H1 (cell line): ENCODE data around the gene GGA2. TPM values are rescaled to one million over a fixed set of nuclear protein-coding genes. Genes with fewer than 3 reads are reported as not detected.
"Not testable (repeated sequence)": the region's sequence is repeated elsewhere in the genome, so short reads cannot be mapped to it uniquely, and the experiment has no call there.

Experiments
- CTCF ChIA-PET: fragments of 300-600 bp; sonication (Branson Sonifier 250); formaldehyde crosslinking; loops from one replicate; lab custom pipeline; 2021; ENCODE audit not compliant: partially characterized antibody; lab: Charles Lee
- POLR2A ChIA-PET: fragments of 300-600 bp; sonication (Branson Sonifier 250); formaldehyde crosslinking; loops from one replicate; lab custom pipeline; 2021; ENCODE audit warnings: inconsistent platforms; ENCODE audit not compliant: partially characterized antibody; lab: Charles Lee
- DNase-seq, 2 experiments: peaks; one replicate each; pipeline versions ENCODE4 v3.0.0 to v3.0.0-alpha.2; 2010 to 2022; ENCODE audit warnings: low spot score in 2 of 2, low read depth in 1 of 2, mixed read lengths in 1 of 2
- FAIRE-seq: peaks from 2 replicates; lab custom pipeline; 2011; peaks lifted over from hg19 to GRCh38; lab: Jason Lieb, UNC
- H2AFZ ChIP-seq: 2 replicates; pipeline ENCODE4 v1.8.1; 2012; ENCODE audit warnings: low read length, inconsistent platforms
- H2AK5ac ChIP-seq: 2 replicates; pipeline ENCODE4 v1.6.1; 2013; ENCODE audit warnings: low read depth, low read length
- H2BK120ac ChIP-seq: replicated peaks from 2 replicates; pipeline ENCODE3; 2013; ENCODE audit warnings: low read depth, low read length, inconsistent platforms
- H2BK12ac ChIP-seq: 2 replicates; pipeline ENCODE4 v1.6.1; 2013; ENCODE audit warnings: low read depth, low read length
- H2BK15ac ChIP-seq: 2 replicates; pipeline ENCODE4 v1.6.1; 2013; ENCODE audit warnings: low read length
- H2BK20ac ChIP-seq: 2 replicates; pipeline ENCODE4 v1.6.1; 2013; ENCODE audit warnings: low read length
- H2BK5ac ChIP-seq: 2 replicates; pipeline ENCODE4 v1.6.1; 2013; ENCODE audit warnings: low read depth, low read length
- H3K14ac ChIP-seq: 2 replicates; pipeline ENCODE4 v1.6.1; 2013; ENCODE audit warnings: inconsistent platforms; ENCODE audit not compliant: insufficient read length
- H3K18ac ChIP-seq: 2 replicates; pipeline ENCODE4 v1.6.1; 2013; ENCODE audit warnings: low read length; ENCODE audit errors: extremely low read depth
- H3K23ac ChIP-seq: 2 replicates; pipeline ENCODE4 v1.6.1; 2013; ENCODE audit warnings: inconsistent platforms; ENCODE audit not compliant: insufficient read length
- H3K23me2 ChIP-seq: 2 replicates; pipeline ENCODE4 v1.6.1; 2013; ENCODE audit warnings: low read depth, low read length
- H3K27ac ChIP-seq: 2 replicates; pipeline ENCODE4 v1.6.1; 2011; ENCODE audit warnings: low read depth, low read length, inconsistent platforms
- H3K27me3 ChIP-seq, 4 experiments: replicated peaks in 1 of 4; 1 replicate in 1 of 4; 2 replicates in 3 of 4; pipeline versions ENCODE4 v1.6.1 to v1.8.1; 2011 to 2013; ENCODE audit warnings: low read length in 3 of 4, mild to moderate bottlenecking in 3 of 4, inconsistent platforms in 2 of 4, mixed read lengths in 2 of 4, moderate library complexity in 1 of 4; ENCODE audit not compliant: control insufficient read depth in 3 of 4, insufficient read depth in 3 of 4; ENCODE audit errors: extremely low read depth in 1 of 4
- H3K36me3 ChIP-seq, 4 experiments: 2 replicates each; pipeline versions ENCODE4 v1.6.1 to v1.8.1; 2011 to 2013; ENCODE audit warnings: mild to moderate bottlenecking in 4 of 4, low read length in 3 of 4, moderate library complexity in 2 of 4, control low read depth in 1 of 4, inconsistent platforms in 1 of 4; ENCODE audit not compliant: insufficient read depth in 4 of 4, control insufficient read depth in 2 of 4
- H3K4ac ChIP-seq: replicated peaks from 2 replicates; pipeline ENCODE3; 2013; ENCODE audit warnings: low read length, low read depth, mixed read lengths, inconsistent platforms; ENCODE audit not compliant: insufficient read length
- H3K4me1 ChIP-seq, 4 experiments: replicated peaks in 1 of 4; 1 replicate in 1 of 4; 2 replicates in 3 of 4; pipeline versions ENCODE4 v1.6.1 to v1.8.1; 2011 to 2013; ENCODE audit warnings: low read length in 3 of 4, inconsistent platforms in 2 of 4, mixed read lengths in 1 of 4; ENCODE audit not compliant: insufficient read depth in 4 of 4, control insufficient read depth in 3 of 4
- H3K4me2 ChIP-seq, 2 experiments: 2 replicates each; pipeline versions ENCODE4 v1.6.1 to v1.8.1; 2011 to 2013; ENCODE audit warnings: low read depth in 2 of 2, low read length in 2 of 2, control low read depth in 1 of 2, inconsistent platforms in 1 of 2, mild to moderate bottlenecking in 1 of 2; ENCODE audit not compliant: insufficient read depth in 1 of 2
- H3K4me3 ChIP-seq, 4 experiments: fragments of 200-600, 300-600 bp in 1 of 4; sonication (generic), shearing (Covaris generic), sonication (Bioruptor Twin) in 1 of 4; 2 replicates each; pipeline versions ENCODE4 v1.5.1 to v1.8.1; 2011 to 2016; ENCODE audit warnings: low read length in 4 of 4, low read depth in 3 of 4, control low read depth in 2 of 4, inconsistent platforms in 2 of 4, mild to moderate bottlenecking in 2 of 4, mixed read lengths in 1 of 4, moderate library complexity in 1 of 4; ENCODE audit not compliant: insufficient read depth in 2 of 4; ENCODE audit errors: extremely low read depth in 1 of 4
- H3K56ac ChIP-seq: replicated peaks from 2 replicates; pipeline ENCODE3; 2013; ENCODE audit warnings: low read depth, mild to moderate bottlenecking, mixed read lengths, low read length, inconsistent platforms; ENCODE audit not compliant: insufficient read length
- H3K79me1 ChIP-seq: 2 replicates; pipeline ENCODE4 v1.6.1; 2013; ENCODE audit warnings: low read depth, low read length, control low read depth
- H3K79me2 ChIP-seq, 2 experiments: 2 replicates each; pipeline versions ENCODE4 v1.6.1 to v1.8.1; 2012 to 2013; ENCODE audit warnings: low read length in 2 of 2, mild to moderate bottlenecking in 2 of 2, inconsistent platforms in 1 of 2; ENCODE audit not compliant: insufficient read depth in 2 of 2, control insufficient read depth in 1 of 2
- H3K9ac ChIP-seq, 4 experiments: replicated peaks in 1 of 4; 1 replicate in 1 of 4; 2 replicates in 3 of 4; pipeline versions ENCODE4 v1.6.1 to v1.8.1; 2011 to 2013; ENCODE audit warnings: low read depth in 3 of 4, low read length in 3 of 4, control low read depth in 2 of 4, mild to moderate bottlenecking in 2 of 4, moderate library complexity in 2 of 4, inconsistent platforms in 1 of 4; ENCODE audit errors: extremely low read depth in 1 of 4
- H3K9me3 ChIP-seq, 2 experiments: 2 replicates each; pipeline versions ENCODE4 v1.6.1 to v1.8.1; 2012 to 2013; ENCODE audit warnings: mild to moderate bottlenecking in 2 of 2, moderate library complexity in 2 of 2, control low read depth in 1 of 2, inconsistent platforms in 1 of 2, low read depth in 1 of 2, low read length in 1 of 2, mixed read lengths in 1 of 2; ENCODE audit not compliant: insufficient read depth in 2 of 2
- H4K20me1 ChIP-seq, 2 experiments: replicated peaks in 1 of 2; 2 replicates each; pipeline versions ENCODE3 to v1.8.1; 2011 to 2013; ENCODE audit warnings: inconsistent platforms in 2 of 2, low read length in 2 of 2, mild to moderate bottlenecking in 1 of 2; ENCODE audit not compliant: insufficient read depth in 2 of 2, control insufficient read depth in 1 of 2
- H4K5ac ChIP-seq: 2 replicates; pipeline ENCODE4 v1.6.1; 2013; ENCODE audit warnings: low read length, low read depth, mixed read lengths, inconsistent platforms; ENCODE audit not compliant: insufficient read length
- H4K8ac ChIP-seq: 2 replicates; pipeline ENCODE4 v1.8.0; 2013; ENCODE audit warnings: mild to moderate bottlenecking, moderate library complexity, low read length, inconsistent platforms; ENCODE audit not compliant: insufficient read depth; ENCODE audit errors: extremely low read depth
- H4K91ac ChIP-seq: replicated peaks from 2 replicates; pipeline ENCODE3; 2013; ENCODE audit warnings: low read length, mixed read lengths, inconsistent platforms; ENCODE audit not compliant: insufficient read length
- WGBS, 2 experiments: shearing (Covaris generic) in 1 of 2; methylation state at CpG; one replicate each; pipeline versions ENCODE4 v1.1.6 to v1.1.7; 2013 to 2015; ENCODE audit warnings: low lambda C conversion rate in 2 of 2, mixed read lengths in 2 of 2, inconsistent platforms in 1 of 2, low coverage in 1 of 2, missing lambda C conversion rate in 1 of 2; ENCODE audit not compliant: insufficient replicate concordance in 2 of 2, insufficient coverage in 1 of 2, insufficient read length in 1 of 2; ENCODE audit errors: extremely low coverage in 1 of 2, missing lambda C conversion rate in 1 of 2; 5-methylcytosine and 5-hydroxymethylcytosine counted together
- polyA plus RNA-seq, 7 experiments: library from polyadenylated mRNA; depleted of rRNA in 3 of 7; stranded (reverse) in 5 of 7; unstranded in 2 of 7; fragments of >200 nt in 5 of 7; fragments of 200-250 nt in 2 of 7; gene quantifications; 1 replicate in 5 of 7; 2 replicates in 1 of 7; 4 replicates in 1 of 7; pipeline versions ENCODE4 v1.2.1 to v1.2.3, GENCODE V29; 2011 to 2013; ENCODE audit warnings: missing spikeins in 2 of 7, mixed read lengths in 2 of 7
- total RNA-seq: library from RNA; stranded (reverse); fragmentation: NEBNext Ultra II Directional; extraction: Animal tissue kit (Norgen Biotek cat#: 25700); gene quantifications from 2 replicates; pipeline ENCODE4 v1.2.1, GENCODE V29; 2021

GGA2 gene
- total and polyA plus RNA-seq, 2 of the 8 experiments (the other 6 are each of a cell fraction or from before 2014, with no cell fraction given): 65.8 to 114 TPM

- H3K23ac ChIP-seq, H4K8ac ChIP-seq, H3K4me1 ChIP-seq, H3K4me3 ChIP-seq, H3K27ac ChIP-seq, H3K9me3 ChIP-seq, H3K23me2 ChIP-seq, H2BK120ac ChIP-seq, H3K56ac ChIP-seq, H2BK5ac ChIP-seq, H3K79me2 ChIP-seq, FAIRE-seq, DNase-seq, H2BK15ac ChIP-seq, H4K91ac ChIP-seq, H2BK20ac ChIP-seq, H2AK5ac ChIP-seq, H3K4me2 ChIP-seq, H3K14ac ChIP-seq, H2AFZ ChIP-seq, H3K79me1 ChIP-seq, H4K5ac ChIP-seq, H3K18ac ChIP-seq, H3K4ac ChIP-seq, H2BK12ac ChIP-seq, H3K9ac ChIP-seq, H3K27me3 ChIP-seq: not testable (repeated sequence)
- ChIA-PET POLR2A (interaction anchor here (1.6 kb wide), 1 partner anchor 12 kb away, joined by 3 read pairs; no protein-coding TSS in a partner anchor), CTCF (interaction anchor here (0.6 kb wide), 1 partner anchor 151 kb away, joined by 3 read pairs; no protein-coding TSS in a partner anchor)
- peaks cover 63 to 93% (median 84%) of the 10 kb centered on the region in 4 experiments for H3K36me3 ChIP-seq
- peaks cover 13 to 15% of the 10 kb centered on the region in 2 experiments for H4K20me1 ChIP-seq
- 93% methylated on average over 8 of the region's 8 CpGs; no CpG with 5 or more reads in 1 of the 2 experiments for WGBS, 2 experiments
Observed at GRCh38 chr16:23483492-23483891, 26.8 kb downstream of the GGA2 start.
